Omental fat pad (tissue), 4 donors: ENCODE data around the gene SUN1. TPM values are rescaled to one million over a fixed set of nuclear protein-coding genes. Genes with fewer than 3 reads are reported as not detected.
"Not testable (repeated sequence)": the region's sequence is repeated elsewhere in the genome, so short reads cannot be mapped to it uniquely, and the experiment has no call there.

Experiments
- ATAC-seq: fragments of 150-250 bp; one replicate; pipeline ENCODE4 v1.9.1; 2016; ENCODE audit warnings: mild to moderate bottlenecking, moderate library complexity; ENCODE audit not compliant: low FRiP score
- DNase-seq: peaks from one replicate; pipeline ENCODE4 v3.0.0-alpha.2; 2019; ENCODE audit warnings: low spot score
- CTCF ChIP-seq, 3 donors: fragments of 450-650 bp; IDR thresholded peaks; one replicate each; pipeline ENCODE4 v1.5.1; 2016 to 2017; ENCODE audit warnings: antibody characterized with exemption in 3 of 3, mild to moderate bottlenecking in 3 of 3, moderate library complexity in 2 of 3
- total RNA-seq, 4 donors: library from RNA; depleted of rRNA; stranded (reverse); fragments of >200 nt; gene quantifications; one replicate each; pipeline ENCODE4 v1.1.0, GENCODE V29; 2016

Gene SUN1
- total RNA-seq, 4 donors from 2014 or later, result 124 to 245 (median 174) TPM

- peak in 1 of 3 donors; percentile 60 for TF ChIP-seq CTCF (IDR thresholded peaks at IDR 0.05)
- peak; percentile 64 for ATAC-seq
- not testable (repeated sequence) for DNase-seq
Measured at GRCh38 chr7:908591-909357, 76.5 kb downstream of the SUN1 start.

- no peak for DNase-seq
- no peak for TF ChIP-seq CTCF (IDR thresholded peaks at IDR 0.05)
- ATAC-seq, result peak; percentile 54
Measured at GRCh38 chr7:909358-910329, 77.4 kb downstream of the SUN1 start.

- no peak for ATAC-seq
- TF ChIP-seq CTCF (IDR thresholded peaks at IDR 0.05), result no peak
- no peak for DNase-seq
Measured at GRCh38 chr7:910441-910861, 78.2 kb downstream of the SUN1 start.

GRCh38 chr7:910931-911431, 78.7 kb downstream of the SUN1 start:
- TF ChIP-seq CTCF (IDR thresholded peaks at IDR 0.05), result no peak
- no peak for DNase-seq
- no peak for ATAC-seq

GRCh38 chr7:911791-912480, 79.7 kb downstream of the SUN1 start:
- TF ChIP-seq CTCF (IDR thresholded peaks at IDR 0.05), result no peak
- no peak for DNase-seq
- no peak for ATAC-seq

GRCh38 chr7:913736-914520, 81.7 kb downstream of the SUN1 start:
- DNase-seq (no peak), ATAC-seq (no peak)
- TF ChIP-seq CTCF (IDR thresholded peaks at IDR 0.05), result no peak
